ENCODE results near the gene AUTS2.

GRCh38 chr7:70027867-70028266 lies 429.6 kb downstream of the AUTS2 start:
- TF ChIP-seq EZH2 (IDR thresholded peaks at IDR 0.05; ENCODE audit: insufficient read depth, poor library complexity, severe bottlenecking) (no peak), EZH2phosphoT487 (IDR thresholded peaks at IDR 0.05; ENCODE audit: insufficient read depth, low read depth) (no peak)

Measured in GM23248 (cell line).